ENCODE results near the gene GOLT1A. TPM values are rescaled to one million over a fixed set of nuclear protein-coding genes. Genes with fewer than 3 reads are reported as not detected.

The GOLT1A gene
- total RNA-seq, 2 donors from 2014 or later: not detected

DNA sequence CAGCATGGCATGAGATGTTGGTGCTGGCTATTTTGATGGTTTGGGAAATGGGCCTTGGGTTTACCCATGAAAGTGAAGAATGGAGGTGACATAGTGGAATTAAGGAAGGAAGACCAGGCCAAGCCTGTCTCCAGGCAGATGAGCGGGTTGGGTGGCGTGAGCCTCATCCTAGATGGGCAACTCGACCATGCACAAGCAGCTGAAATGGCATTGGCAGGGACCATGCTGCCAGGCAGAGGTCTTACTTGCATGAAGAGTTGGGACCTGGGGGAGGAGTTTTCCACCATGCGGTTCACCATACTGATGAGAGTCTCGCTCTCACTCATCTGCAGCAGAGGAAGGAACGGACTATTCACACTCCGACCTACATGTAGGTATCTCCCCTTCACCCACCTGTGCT, 37.5 kb upstream of the GOLT1A start:
- peaks cover 0 to 5% of the 10 kb centered on the region in 2 donors for H3K4me1 ChIP-seq
- no peaks in the 10 kb centered on the region for H3K27me3 ChIP-seq
- TF ChIP-seq, protein P1, sequence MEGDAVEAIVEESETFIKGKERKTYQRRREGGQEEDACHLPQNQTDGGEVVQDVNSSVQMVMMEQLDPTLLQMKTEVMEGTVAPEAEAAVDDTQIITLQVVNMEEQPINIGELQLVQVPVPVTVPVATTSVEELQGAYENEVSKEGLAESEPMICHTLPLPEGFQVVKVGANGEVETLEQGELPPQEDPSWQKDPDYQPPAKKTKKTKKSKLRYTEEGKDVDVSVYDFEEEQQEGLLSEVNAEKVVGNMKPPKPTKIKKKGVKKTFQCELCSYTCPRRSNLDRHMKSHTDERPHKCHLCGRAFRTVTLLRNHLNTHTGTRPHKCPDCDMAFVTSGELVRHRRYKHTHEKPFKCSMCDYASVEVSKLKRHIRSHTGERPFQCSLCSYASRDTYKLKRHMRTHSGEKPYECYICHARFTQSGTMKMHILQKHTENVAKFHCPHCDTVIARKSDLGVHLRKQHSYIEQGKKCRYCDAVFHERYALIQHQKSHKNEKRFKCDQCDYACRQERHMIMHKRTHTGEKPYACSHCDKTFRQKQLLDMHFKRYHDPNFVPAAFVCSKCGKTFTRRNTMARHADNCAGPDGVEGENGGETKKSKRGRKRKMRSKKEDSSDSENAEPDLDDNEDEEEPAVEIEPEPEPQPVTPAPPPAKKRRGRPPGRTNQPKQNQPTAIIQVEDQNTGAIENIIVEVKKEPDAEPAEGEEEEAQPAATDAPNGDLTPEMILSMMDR (IDR thresholded peaks at IDR 0.05): no peak
- H3K27ac ChIP-seq: no peak overlapping the region
- peaks cover 19% of the 10 kb centered on the region for H3K36me3 ChIP-seq
- no peak overlapping the region for H3K4me3 ChIP-seq
- no peaks in the 10 kb centered on the region for H3K9me3 ChIP-seq
- DNase-seq (ENCODE audit: low spot score): no peak

DNA sequence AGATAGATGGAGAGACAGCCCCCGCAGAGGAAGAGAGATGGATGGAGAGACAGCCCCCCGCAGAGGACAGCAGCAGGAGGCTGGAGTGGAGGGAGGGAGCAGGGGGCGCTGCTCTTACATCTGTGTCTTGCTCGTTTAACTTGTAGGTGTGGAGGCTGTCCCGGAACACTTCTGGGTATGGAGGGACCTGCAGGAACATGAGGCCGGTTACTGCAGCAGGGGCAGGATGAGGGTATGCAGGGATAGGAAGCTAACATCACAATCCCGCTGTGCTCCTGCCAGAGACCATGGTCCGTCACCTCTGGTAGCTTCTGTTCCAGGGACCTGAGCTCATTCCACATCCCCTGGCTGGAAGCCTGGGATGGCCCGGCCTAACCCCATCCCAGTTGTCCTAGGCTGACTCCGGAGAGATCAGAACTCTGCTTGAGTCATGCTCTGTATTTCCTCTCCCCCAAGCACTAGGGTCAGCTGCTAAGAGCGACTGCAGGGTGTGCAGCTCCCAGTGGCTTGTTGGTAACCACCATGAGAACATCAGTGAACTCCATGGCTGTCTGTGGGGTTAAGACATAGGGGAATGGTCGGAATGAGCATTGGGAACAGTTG, 36.7 kb upstream of the GOLT1A start:
- Histone ChIP-seq H3K36me3 (peaks cover 23% of the 10 kb centered on the region), H3K27me3 (no peaks in the 10 kb centered on the region), H3K9me3 (no peaks in the 10 kb centered on the region), H3K4me1 (peaks cover 0 to 5% of the 10 kb centered on the region in 2 donors), H3K27ac (no peak overlapping the region), H3K4me3 (no peak overlapping the region)
- TF ChIP-seq, protein P1 (IDR thresholded peaks at IDR 0.05): no peak
- no peak for DNase-seq (ENCODE audit: low spot score)

DNA sequence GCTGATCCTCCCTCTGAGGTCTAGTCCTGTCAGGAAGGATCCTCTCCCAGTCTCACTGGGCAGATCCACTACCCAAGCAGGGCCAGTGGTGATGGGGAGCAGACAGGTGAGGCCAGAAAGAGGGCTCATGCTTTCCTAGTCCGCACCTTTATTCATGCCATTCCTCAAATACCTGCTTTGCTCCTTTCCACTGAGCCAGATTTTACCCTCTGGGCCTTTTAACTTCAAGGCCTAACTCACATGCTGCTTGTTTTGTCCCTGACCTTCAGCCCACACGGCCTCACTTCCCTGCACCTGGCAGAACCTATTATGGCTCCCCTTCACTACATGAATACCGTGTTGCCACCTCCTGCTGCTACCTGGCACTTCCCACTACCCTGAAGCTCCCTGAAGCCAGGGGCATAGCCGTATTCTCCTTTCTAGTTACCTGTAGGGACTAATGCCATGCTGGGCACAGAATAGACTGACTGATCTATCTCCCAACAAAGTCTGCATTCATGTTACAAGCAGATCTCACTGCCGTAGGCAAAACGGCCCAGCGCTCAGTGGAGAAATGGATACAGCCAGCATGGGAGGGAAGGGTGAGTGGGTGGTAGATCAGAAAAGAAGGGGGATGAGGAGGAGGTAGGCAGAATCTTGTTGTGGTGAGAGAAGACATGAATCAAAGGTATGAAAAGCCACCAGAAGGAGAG, 36.1 kb upstream of the GOLT1A start:
- no peak overlapping the region for H3K4me3 ChIP-seq
- H3K9me3 ChIP-seq: no peaks in the 10 kb centered on the region
- peaks cover 26% of the 10 kb centered on the region for H3K36me3 ChIP-seq
- H3K4me1 ChIP-seq: peaks cover 0 to 5% of the 10 kb centered on the region in 2 donors
- TF ChIP-seq, protein P1 (IDR thresholded peaks at IDR 0.05): no peak
- H3K27me3 ChIP-seq: no peaks in the 10 kb centered on the region
- no peak overlapping the region for H3K27ac ChIP-seq
- DNase-seq (ENCODE audit: low spot score): no peak

DNA sequence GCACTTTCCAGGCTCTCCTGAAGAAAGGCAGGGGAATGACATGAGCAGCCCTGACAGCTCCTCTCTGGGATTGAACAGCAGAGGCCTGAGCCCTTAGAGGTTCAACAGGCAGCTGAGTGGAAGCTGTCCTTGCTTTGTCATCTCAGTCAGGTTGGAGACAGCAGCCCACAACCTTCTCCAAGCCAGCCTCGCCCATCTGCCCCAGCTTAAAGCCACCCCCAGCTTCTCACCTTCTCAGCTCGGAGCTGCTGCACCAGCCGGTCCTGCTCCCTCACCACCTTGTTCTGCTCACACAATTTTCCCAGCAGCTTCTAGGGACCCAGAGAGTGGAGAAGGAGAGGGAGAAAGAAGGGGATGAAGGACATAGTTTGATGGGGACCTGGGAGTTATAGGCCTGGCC, 35.2 kb upstream of the GOLT1A start:
- no peak overlapping the region for H3K4me3 ChIP-seq
- TF ChIP-seq, protein P1 (IDR thresholded peaks at IDR 0.05): no peak
- H3K36me3 ChIP-seq: peaks cover 32% of the 10 kb centered on the region
- H3K27me3 ChIP-seq: no peaks in the 10 kb centered on the region
- DNase-seq (ENCODE audit: low spot score): no peak
- no peaks in the 10 kb centered on the region for H3K9me3 ChIP-seq
- no peak overlapping the region for H3K27ac ChIP-seq
- H3K4me1 ChIP-seq: peaks cover 0 to 5% of the 10 kb centered on the region in 2 donors

DNA sequence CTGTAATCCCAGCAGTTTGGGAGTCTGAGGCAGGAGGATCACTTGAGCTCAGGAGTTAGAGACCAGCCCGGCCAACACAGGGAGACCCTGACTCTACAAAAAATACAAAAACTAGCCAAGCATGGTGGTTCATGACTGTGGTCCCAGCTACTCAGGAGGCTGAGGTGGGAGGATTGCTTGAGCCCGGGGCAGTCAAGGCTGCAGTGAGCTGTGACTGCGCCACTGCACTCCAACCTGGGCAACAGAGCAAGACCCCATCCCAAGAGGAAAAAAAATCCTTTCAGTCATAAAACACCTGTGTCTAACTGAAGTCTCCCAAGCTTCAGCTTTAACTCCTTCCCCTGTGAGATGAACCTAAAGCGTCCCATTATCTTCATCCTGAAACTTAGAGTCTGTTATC, 33.1 kb upstream of the GOLT1A start:
- no peak overlapping the region for H3K27ac ChIP-seq
- H3K36me3 ChIP-seq: peaks cover 39% of the 10 kb centered on the region
- H3K4me1 ChIP-seq: peaks cover 0 to 4% of the 10 kb centered on the region in 2 donors
- no peaks in the 10 kb centered on the region for H3K9me3 ChIP-seq
- no peak for DNase-seq (ENCODE audit: low spot score)
- TF ChIP-seq, protein P1 (IDR thresholded peaks at IDR 0.05): no peak
- no peak overlapping the region for H3K4me3 ChIP-seq
- no peaks in the 10 kb centered on the region for H3K27me3 ChIP-seq
